NB4 (cell line): ENCODE results near the gene ASAP3.

Experiments used
- CTCF ChIP-seq: IDR thresholded peaks from one replicate; pipeline ENCODE4 v1.5.1; 2012; ENCODE audit warnings: low read depth, low read length
- POLR2A ChIP-seq: IDR thresholded peaks from 2 replicates; pipeline ENCODE4 v1.6.1; 2011; ENCODE audit warnings: mild to moderate bottlenecking; ENCODE audit not compliant: insufficient read length; ENCODE audit errors: extremely low read depth
- TF ChIP-seq, protein P1 (sequence below): IDR thresholded peaks from 2 replicates; pipeline ENCODE4 v1.6.1; 2011; ENCODE audit warnings: low read depth, low read length

DNA sequence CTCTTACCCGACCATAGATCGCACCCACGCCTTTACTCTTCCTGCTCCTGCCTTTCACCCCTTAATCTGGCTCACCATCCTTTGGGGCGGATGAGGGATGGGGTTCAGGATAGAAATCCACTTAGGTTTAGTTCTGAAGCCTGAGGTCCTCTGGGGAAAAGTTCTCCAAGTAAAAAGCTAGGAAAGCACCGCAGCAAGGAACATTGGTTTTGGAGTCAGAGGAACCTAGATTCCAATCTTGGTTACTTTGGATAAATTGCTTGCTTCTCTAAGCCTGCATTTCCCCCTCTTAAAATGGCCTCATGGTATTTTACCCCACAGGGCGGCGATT is 988 bp upstream of the ASAP3 start:
- TF ChIP-seq CTCF (no peak), POLR2A (no peak)
- TF ChIP-seq, protein P1, sequence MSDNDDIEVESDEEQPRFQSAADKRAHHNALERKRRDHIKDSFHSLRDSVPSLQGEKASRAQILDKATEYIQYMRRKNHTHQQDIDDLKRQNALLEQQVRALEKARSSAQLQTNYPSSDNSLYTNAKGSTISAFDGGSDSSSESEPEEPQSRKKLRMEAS = no peak
